ENCODE measurements around the gene PLXNB3. TPM values are rescaled to one million over a fixed set of nuclear protein-coding genes. Genes with fewer than 3 reads are reported as not detected.

The PLXNB3 gene
- total RNA-seq, 1 donor from 2014 or later = 4.3 TPM

DNA sequence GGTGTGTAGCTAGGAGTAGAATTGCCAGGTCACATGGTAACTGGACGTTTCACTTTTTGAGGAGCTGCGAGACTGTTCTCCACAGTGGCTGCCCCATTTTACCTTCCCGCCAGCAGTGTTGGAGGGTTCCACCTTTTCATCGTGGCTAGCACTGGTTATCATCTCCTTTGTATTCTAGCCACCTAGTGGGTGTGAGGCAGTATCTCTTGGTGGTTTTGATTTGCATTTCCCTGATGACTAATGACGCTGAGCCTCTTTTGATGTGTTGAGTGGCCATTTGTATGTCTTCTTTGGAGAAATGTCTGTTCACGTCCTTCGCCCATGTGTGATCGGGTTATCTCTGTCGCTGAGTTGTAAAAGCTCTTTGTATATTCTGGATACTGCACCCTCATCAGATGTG, 28.8 kb upstream of the PLXNB3 start:
- TF ChIP-seq, protein P1, sequence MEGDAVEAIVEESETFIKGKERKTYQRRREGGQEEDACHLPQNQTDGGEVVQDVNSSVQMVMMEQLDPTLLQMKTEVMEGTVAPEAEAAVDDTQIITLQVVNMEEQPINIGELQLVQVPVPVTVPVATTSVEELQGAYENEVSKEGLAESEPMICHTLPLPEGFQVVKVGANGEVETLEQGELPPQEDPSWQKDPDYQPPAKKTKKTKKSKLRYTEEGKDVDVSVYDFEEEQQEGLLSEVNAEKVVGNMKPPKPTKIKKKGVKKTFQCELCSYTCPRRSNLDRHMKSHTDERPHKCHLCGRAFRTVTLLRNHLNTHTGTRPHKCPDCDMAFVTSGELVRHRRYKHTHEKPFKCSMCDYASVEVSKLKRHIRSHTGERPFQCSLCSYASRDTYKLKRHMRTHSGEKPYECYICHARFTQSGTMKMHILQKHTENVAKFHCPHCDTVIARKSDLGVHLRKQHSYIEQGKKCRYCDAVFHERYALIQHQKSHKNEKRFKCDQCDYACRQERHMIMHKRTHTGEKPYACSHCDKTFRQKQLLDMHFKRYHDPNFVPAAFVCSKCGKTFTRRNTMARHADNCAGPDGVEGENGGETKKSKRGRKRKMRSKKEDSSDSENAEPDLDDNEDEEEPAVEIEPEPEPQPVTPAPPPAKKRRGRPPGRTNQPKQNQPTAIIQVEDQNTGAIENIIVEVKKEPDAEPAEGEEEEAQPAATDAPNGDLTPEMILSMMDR (IDR thresholded peaks at IDR 0.05; ENCODE audit: unreplicated experiment) = no peak
- peaks cover 27% of the 10 kb centered on the region for H3K36me3 Mint-ChIP-seq
- H3K27ac Mint-ChIP-seq = no peak overlapping the region
- no peaks in the 10 kb centered on the region for H3K4me1 Mint-ChIP-seq
- H3K9me3 Mint-ChIP-seq = peaks cover 26% of the 10 kb centered on the region
- no peak for DNase-seq (ENCODE audit: low spot score in 2 of 2, unreplicated experiment in 2 of 2)
- no peak overlapping the region for H3K4me3 Mint-ChIP-seq
- H3K27me3 Mint-ChIP-seq (ENCODE audit: low read depth) = no peaks in the 10 kb centered on the region

DNA sequence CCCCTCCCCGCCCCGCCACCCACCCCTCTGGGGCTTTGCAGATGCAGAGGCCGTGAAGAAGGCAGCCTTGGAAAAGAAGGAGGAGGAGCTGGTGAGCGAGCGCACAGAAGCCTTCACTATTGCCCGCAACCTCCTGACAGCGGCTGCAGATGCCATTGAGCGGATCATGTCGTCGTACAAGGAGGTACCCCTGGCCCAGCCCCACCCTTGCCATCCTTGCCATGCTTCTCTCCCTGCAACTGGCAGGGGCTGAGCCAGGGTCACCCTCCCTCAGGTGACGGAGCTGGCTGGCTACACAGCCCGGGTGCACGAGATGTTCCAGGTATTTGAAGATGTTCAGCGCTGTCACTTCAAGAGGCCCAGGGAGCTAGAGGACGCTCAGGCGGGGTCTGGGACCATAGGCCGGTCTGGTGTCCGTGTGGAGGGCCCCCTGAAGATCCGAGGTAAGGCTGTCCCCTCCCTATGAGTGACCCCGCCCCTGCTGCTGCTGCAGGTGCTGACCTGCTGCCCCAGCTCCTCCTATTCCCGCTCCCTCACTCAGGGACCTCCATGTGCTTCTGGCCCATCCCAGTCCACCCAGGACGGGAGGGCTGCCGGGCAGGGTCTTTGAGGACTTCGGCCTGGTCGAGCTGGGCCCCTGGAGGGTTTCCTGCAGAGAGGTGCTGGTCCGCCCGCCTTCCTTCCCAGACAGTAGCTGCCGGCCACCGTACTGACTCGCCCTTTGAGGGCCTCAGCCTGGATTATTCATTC, 27.8 kb upstream of the PLXNB3 start:
- no peak for DNase-seq (ENCODE audit: low spot score in 2 of 2, unreplicated experiment in 2 of 2)
- no peaks in the 10 kb centered on the region for H3K27me3 Mint-ChIP-seq (ENCODE audit: low read depth)
- peaks cover 22% of the 10 kb centered on the region for H3K36me3 Mint-ChIP-seq
- no peak overlapping the region for H3K4me3 Mint-ChIP-seq
- no peaks in the 10 kb centered on the region for H3K4me1 Mint-ChIP-seq
- no peak overlapping the region for H3K27ac Mint-ChIP-seq
- H3K9me3 Mint-ChIP-seq = peaks cover 20% of the 10 kb centered on the region
- TF ChIP-seq, protein P1 (IDR thresholded peaks at IDR 0.05; ENCODE audit: unreplicated experiment) = no peak

DNA sequence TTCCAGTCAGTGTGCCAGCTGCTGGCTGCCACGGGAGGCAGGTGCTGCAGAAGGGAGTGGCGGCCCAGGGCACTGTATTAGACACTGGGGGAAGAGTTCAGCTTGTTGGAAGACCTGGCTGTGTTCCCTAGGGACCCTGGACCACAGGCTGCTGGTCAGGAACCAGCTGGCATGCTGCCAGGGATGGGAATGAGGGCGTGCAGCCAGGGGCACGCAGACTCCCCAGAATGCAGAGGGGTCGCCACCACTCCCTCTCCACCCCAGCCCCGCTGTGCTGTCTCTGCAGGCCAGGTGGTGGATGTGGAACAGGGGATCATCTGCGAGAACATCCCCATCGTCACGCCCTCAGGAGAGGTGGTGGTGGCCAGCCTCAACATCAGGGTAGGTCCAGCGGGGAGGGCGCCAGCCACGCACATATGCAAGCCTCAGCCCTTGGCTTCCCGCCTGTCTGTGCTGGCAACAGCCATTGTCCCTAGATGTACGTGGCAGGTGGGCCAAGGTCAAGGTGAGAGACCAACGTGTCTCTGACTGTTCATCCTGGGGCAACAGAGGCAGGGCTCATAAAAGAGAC, 27.1 kb upstream of the PLXNB3 start:
- no peak for DNase-seq (ENCODE audit: low spot score in 2 of 2, unreplicated experiment in 2 of 2)
- Mint-ChIP-seq H3K4me3 (no peak overlapping the region), H3K9me3 (peaks cover 13% of the 10 kb centered on the region), H3K4me1 (no peaks in the 10 kb centered on the region), H3K27me3 (ENCODE audit: low read depth) (no peaks in the 10 kb centered on the region), H3K36me3 (peaks cover 14% of the 10 kb centered on the region), H3K27ac (no peak overlapping the region)
- TF ChIP-seq, protein P1 (IDR thresholded peaks at IDR 0.05; ENCODE audit: unreplicated experiment) = no peak

DNA sequence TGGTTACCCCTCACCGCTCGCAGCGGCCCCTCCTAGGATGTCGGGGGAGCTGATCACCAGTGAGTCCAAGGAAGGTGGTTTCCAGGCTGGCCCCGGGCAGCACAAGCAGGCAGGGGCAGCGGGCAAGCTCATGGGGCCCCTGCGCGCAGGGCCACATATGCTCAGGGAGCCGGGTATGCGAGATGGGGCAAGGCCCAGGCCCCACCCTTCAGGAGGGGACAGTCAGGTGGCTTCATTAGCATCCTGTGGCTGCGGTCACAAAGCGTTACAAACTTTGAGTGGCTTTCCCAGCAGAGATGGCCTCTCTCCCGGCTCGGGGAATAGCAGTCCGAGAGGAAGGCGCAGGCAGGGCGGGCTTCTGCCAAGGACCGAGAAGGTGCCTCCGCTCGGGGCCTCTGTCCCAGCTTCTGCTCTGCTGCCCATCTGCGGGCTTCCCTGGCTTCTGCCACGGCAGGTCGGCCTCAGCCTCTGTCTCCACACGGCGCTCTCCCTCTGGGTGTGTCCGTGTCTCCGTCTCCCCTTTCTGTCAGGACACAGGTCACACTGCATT, 25.9 kb upstream of the PLXNB3 start:
- H3K4me3 Mint-ChIP-seq = no peak overlapping the region
- H3K4me1 Mint-ChIP-seq = peaks cover 4% of the 10 kb centered on the region
- peaks cover 10% of the 10 kb centered on the region for H3K36me3 Mint-ChIP-seq
- TF ChIP-seq, protein P1 (IDR thresholded peaks at IDR 0.05; ENCODE audit: unreplicated experiment) = no peak
- no peaks in the 10 kb centered on the region for H3K27me3 Mint-ChIP-seq (ENCODE audit: low read depth)
- DNase-seq (ENCODE audit: low spot score in 2 of 2, unreplicated experiment in 2 of 2) = no peak
- peaks cover 11% of the 10 kb centered on the region for H3K9me3 Mint-ChIP-seq
- no peak overlapping the region for H3K27ac Mint-ChIP-seq

DNA sequence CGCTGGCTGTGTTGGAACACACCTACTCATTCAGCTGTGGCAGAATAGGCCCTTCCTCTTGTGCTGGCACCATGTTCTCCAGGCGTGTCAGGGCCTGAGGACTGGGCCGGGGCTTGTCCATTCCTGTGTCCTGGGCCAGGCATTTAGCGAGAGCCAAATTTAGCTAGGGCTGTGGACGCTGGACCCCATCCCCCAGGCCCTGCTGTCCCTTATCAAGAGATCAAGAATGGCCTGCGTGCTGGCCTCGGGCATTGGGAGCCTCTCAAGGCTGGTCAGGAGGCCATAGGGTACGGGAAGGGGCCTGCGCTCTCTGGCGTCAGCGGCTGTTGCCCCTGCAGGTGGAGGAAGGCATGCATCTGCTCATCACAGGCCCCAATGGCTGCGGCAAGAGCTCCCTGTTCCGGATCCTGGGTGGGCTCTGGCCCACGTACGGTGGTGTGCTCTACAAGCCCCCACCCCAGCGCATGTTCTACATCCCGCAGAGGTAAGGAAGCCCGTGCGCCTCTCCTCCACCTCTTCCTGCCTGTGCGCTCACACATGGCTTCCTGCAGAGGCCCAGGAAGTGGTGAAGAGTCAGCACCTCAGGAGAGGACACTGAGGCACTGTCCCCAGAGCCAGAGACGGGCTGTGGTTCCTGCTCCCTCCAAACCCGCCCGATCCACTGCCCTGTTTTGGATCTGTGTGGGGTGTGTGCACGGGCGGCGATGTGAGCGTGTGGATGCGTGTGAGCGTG, 24.1 kb upstream of the PLXNB3 start:
- Mint-ChIP-seq H3K36me3 (peaks cover 5% of the 10 kb centered on the region), H3K9me3 (peaks cover 7% of the 10 kb centered on the region), H3K27ac (no peak overlapping the region), H3K4me1 (peaks cover 11% of the 10 kb centered on the region), H3K4me3 (no peak overlapping the region), H3K27me3 (ENCODE audit: low read depth) (no peaks in the 10 kb centered on the region)
- no peak for DNase-seq (ENCODE audit: low spot score in 2 of 2, unreplicated experiment in 2 of 2)
- TF ChIP-seq, protein P1 (IDR thresholded peaks at IDR 0.05; ENCODE audit: unreplicated experiment) = no peak
